GM21515 (cell line): ENCODE results near the gene HAUS1.

Experiments used
- ATAC-seq: cut with Tn5 transposase; IDR thresholded peaks from one replicate; pipeline ENCODE4 v1.9.1; 2021; ENCODE audit not compliant: unreplicated experiment

Gene HAUS1, protein sequence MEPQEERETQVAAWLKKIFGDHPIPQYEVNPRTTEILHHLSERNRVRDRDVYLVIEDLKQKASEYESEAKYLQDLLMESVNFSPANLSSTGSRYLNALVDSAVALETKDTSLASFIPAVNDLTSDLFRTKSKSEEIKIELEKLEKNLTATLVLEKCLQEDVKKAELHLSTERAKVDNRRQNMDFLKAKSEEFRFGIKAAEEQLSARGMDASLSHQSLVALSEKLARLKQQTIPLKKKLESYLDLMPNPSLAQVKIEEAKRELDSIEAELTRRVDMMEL

DNA sequence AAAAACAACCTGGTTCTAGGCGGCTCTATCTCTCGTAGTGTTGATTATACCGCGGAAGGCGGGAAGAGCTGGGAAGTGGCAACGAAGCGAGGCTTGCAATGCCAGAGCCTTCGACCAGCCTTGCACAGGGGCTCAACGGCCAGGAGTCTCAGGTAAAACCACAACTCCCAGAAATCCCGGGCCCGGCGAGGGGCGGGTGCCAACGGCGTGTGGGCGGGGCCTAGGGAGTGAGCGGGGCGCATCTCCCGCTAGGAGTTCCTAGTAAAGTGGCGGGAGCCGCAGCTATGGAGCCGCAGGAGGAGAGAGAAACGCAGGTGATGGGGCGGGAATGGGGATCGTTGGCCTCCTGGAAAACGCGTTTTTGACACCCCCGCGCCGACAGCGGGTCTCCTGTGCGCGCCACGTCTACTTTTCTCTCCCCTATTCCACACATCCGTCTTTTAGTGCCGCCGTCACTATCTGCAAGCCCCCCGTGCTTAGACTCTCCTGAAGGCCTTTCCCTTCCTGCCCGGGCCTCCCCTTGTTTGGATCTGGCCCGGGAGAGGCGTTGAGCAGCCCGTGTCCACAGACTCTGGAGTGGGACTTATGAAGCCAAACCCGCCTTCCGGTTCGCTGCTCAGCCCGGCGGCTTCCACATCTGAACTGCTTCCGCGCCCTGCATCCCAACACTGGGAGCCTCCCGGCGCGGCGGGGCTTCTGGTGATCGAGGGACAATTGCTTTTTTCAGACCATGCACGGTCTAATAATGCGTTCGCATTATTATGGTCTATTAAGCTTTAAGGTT lies at the start of gene HAUS1:
TSS of gene HAUS1 (plus strand) at position 258 of the 784 bp plus-strand sequence. CDS start at position 285, 27 bp downstream.
- peak; percentile 94 for ATAC-seq

DNA sequence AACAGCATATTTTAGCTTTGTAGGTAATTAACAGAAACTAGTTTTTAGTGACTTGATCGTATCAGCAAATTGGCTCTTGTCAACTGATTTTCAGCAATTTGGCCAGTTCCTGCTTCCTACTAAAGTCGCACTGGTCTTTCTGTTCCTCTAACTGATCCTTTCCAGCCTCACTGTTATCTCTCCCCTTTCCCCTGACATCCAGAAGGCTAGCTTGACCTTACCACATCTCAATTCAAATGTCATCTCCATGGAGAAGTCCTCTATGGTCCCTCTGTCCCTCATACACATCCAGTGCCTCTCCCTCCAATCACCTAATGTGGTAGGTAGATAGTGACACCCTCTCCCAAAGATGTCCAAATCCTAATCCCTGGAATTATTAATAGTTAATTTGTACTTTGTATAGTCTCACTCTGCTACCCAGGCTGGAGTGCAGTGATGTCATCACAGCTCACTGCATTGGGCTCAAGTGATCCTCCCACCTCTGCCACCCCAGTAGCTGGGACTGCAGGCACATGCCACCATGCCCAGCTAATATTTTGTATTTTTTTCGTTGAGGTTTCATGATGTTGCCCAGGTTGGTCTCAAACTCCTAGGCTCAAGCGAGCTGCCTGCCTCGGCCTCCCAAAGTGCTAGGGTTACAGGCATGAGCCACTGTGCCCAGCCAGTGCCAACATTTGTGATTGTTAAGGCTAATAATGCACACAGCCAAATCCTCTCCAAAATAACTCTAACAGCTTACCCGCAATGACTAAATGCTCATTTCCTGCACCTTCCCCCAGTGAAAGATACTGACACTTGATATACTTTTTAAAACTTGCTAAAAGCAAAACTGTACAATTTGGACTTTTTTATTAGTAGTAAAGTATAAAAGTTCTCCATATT lies 49.0 kb upstream of the HAUS1 start:
- ATAC-seq = no peak

DNA sequence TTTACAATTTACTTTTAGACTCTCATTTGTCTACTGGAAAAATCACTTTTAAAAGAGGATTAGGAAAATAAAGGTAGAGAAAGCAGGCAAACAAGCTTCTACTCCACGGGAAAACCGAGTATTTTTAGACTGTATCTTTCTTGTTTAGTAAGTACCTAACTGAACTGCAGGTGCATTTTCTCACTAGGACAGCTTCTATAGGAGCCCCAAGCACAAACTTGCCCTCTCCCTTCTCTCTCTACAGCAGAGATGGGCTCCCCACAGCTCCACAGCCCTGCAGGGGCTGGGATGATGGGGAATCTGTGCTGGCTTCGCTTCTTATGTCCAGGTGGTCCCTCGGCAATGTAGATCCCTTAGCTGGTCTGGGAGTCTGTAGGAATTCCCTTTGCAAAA lies 48.4 kb upstream of the HAUS1 start:
- no peak for ATAC-seq

DNA sequence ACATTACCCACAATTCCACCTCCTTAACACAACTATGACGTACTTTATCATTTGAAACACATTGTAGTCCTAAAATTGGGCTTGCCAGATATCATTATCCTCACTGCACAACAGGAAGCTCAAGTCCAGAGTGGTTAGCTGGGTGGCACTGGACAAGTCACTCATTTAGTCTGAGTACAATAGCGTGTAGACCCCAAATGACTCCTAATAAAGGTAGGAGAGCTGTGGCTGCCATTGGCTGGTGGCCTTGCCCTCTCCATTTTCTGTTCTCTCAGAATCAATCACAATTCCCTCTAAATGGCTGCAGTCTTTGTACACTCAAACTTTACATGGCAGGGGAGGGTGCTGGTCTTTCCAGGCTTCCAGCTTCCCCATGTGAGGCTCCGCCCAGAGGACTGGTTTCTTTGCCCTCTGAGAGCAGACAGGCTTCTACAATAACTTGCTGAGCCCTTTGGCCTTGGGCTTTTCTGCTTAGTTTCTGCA lies 43.8 kb upstream of the HAUS1 start:
- ATAC-seq = no peak

DNA sequence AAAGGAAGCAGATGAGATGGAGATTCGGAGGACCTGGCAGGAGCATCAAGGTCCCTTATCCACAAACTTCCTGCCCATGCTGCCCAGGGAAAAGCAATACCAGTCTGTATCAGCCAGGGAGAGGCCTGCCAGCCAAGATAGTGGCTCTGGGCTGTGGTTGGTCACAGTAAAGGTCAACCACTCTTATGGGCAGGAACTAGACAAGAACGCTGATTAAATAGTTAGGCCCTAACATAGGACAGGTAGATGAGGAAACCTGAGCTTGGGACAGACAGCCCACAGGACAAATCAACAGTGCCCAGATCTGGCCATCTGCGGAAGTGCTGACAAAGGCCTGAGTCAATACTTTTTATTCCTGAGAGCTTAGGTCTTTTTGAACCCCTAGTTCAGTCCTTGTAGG lies 42.8 kb upstream of the HAUS1 start:
- no peak for ATAC-seq

DNA sequence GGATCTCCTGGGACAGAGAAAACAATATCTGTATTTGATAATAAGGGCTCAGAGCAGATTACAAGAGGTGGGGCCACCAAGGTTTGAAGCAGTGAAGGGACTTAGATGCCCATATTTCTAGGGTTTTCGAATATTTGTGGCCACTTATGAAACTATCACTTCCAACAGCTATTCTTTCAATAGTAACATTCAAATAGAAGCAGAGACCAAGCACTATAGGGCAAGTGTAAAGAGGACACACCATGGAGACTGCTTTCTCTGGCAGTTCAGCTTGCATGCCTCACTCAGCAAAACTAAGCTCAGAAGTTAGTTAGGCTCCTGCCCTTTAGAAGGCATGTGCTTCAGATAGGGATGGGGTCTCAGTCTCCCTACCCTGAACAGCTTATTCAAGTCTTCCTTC lies 42.4 kb upstream of the HAUS1 start:
- ATAC-seq = no peak

DNA sequence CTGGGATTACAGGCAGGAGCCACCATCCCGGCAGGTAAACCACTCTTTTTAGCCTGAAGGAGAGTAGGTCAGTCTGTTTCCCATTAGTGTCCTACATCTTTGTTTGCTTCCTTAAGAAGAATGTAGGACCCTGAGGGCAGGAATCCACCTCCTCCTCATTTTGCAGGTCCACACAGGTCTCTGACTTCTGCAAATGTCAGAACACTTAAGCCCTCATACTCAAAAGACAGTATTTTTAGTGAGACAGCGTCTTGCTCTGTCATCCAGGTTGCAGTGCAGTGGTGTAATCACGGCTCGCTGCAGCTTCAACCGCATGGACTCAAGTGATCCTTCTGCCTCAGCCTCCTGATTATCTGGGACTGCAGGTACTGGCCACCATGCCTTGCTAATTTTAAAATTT lies 41.4 kb upstream of the HAUS1 start:
- no peak for ATAC-seq

DNA sequence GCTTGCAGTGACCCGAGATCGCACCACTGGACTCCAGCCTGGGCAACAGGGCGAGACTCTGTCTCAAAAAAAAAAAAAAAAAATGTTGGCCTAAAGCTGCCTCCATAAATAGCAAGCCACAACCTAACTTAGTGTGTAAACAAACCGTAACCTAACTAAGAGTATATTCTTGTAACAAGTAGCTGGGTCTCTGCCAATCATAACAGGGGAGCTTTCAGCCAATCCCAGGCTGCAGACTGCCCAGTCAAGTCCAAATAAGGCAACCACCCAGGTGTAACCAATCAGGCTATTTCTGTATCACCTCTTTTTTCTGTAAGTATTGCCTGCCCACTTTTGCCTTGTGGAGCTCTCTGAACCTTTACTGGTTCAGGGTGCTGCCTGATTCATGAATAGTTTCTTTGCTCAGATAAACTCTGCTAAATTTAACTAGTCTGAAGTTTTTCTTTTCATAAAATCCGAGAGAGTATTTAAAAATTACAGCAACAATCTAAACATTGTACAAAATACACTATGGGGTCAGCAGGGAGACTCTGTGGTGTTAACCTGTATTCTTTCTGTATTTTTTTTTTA lies 36.7 kb upstream of the HAUS1 start:
- ATAC-seq = no peak

DNA sequence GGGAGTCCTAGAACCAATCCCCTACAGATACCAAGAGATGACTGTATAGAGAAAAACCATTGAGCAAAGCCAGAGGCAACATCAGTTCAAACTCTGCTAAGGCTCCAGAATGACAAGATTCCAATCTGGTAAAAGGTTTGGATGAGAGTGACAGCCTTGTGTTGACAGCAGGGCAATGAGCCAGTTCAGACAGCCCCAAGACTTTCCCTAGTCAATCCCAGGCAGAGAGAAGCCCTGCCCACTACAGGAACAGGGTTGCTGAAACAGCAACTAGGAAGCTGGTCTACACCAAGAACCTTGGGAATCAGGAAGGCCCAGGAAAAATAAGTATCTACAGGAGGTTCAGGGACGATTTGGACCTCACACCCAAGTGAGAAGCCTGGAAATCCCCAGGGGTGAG lies 35.4 kb upstream of the HAUS1 start:
- no peak for ATAC-seq

DNA sequence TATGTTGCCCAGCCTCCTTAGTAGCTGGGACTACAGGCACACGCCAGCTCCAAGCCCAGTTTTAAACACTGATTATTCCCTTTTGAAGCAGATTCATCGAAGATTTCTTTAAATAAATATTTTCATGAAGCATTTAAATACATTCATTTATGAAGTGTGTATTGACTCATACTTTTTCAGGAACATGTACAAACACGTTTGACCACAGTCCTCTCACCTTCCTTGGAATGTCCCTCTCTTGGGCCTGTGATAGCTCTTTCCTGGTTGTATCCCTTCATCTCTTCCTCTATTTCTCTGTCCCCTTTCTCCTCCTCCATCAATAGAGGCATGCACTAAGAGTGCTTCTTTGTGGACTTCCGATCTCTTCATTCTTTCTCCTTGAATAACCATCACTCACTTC lies 34.7 kb upstream of the HAUS1 start:
- ATAC-seq = no peak

DNA sequence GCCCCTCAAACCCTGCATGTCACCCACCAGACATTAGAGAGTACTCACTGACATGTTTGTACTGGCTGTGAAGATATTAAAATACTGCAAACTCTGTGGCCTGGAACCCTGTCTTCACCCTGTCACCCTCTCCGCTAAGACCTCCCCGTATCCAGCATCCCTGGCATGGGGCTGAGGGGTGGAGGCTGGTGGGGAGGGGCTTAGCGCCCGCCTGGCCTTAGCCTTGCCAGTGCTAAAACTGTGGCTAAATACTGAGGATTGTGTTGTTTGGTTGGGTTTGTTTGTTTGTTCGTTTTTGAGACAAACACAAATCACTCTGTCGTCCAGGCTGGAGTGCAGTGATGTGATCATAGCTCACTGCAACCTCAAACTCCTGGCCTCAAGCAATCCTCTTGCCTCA lies 34.0 kb upstream of the HAUS1 start:
- no peak for ATAC-seq

DNA sequence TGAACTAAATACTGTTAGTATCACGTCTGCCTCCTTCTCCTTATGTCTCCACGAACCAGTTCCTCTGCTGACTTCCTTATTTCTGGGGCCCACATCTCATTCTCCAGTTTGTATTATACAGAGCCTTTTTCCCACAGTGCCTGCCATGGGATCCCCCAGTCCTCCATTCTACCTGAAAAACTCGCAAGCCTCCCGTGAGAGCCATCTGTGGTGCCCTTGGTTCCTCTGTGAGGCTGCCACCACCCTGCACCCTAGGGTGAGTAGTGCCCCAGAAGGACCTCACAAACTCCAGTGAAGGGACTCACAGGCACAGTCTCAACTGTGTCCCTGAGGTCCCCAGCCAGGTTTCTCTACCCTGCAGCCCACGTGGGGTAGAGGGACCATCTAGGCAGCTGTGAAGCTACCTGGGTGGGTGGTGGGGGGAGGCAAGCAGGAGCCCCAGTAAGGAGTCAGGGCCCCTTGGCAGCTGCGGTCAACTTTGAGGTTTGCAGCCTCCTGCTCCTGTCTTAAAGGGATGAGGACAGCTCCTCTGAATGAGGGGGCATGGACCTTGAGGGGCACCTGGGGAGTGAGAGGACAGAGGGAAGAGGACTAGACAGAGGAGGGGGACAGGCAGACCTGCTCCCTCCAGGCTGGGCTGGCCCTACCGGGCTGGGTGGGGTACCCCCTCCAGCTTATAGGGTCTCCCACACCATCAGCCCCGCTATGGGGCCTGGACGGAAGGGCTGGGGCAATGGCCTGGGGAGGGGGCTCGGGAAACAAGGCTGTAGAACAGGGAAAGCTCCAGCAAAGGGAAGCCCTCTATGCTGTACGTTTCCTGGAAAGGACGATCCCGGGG lies 33.2 kb upstream of the HAUS1 start:
- no peak for ATAC-seq

DNA sequence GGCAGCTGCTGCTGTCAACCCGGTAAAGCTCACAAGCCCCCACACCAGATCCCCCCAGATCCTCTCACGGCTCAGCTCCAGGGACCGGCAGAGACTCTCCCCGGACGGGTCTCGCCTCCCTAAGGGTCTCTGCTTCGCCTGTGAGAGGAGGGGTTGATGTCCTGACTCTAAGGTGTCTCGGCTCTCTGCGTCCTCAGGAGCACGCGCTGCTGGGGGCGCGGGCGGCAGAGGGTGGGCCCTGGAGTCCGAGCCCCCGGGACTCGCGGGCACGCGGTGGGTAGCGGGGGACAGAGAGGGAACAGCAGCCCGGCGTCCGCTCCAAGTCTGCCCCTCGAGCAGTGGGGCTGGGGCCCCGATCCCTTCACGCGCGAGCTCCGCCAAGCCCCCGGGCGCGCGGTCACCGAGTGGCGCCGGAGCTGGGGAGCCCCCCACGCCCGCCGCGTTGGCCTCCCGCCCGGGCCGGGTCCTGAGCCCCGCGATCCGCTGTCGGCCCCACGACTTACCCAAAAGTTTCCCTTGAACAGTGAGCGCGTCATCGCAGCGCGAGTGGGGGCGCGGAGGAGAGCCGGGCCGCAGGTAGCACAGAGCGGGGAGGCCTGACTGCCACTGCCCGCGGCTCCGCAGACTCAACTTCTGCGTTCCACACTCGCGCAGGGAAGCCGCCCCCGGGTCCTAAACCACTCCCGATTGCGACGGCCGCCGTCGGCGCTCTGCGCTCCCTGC lies 32.4 kb upstream of the HAUS1 start, which contains the start of gene PSTPIP2:
TSS of gene PSTPIP2 (minus strand) at position 608 of the 723 bp plus-strand sequence. CDS start at position 536, 72 bp downstream.
- peak; percentile 68 for ATAC-seq

DNA sequence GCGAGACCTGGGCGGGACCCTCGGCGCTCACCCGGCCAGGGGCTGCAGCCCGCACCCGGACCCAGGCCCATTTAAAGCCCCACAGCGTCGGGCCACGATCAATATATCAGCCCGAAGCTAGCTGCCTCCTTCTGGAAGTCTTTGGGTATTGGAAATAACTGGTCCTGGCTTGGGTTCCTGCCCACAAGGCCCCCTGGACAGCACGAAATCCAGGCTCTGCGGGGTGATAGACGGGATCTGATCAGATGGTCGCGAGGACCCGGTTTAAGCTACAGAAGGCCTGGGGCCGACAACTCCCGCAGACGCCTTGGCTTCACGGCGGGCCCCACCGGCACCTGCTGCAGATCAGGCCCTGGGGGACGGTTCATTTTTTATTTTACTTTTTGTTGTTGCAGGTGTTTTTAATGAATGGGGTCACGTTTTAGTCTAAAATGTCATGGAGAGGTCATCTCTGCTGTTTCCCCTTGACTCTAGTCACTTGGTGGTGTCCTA lies 31.8 kb upstream of the HAUS1 start:
- ATAC-seq = no peak

DNA sequence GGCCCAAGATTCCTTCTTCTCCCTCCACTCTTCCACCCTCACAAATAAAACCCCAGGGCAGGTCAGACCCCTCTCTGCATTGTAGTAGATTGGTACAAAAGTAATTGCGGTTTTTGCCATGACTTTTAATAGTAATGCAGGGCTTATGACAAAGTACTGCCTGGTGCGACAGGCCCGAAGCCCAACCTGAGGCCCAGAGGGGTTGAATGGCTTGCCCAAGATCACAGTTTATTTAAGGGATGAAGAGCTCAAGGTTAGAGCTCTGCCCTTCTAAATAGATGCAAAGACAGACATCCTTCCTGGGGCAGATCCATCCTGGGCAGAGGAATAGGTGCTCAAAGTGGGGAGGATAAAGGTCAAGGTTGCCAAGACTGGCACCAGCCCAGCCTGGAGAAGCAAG lies 31.2 kb upstream of the HAUS1 start:
- no peak for ATAC-seq

DNA sequence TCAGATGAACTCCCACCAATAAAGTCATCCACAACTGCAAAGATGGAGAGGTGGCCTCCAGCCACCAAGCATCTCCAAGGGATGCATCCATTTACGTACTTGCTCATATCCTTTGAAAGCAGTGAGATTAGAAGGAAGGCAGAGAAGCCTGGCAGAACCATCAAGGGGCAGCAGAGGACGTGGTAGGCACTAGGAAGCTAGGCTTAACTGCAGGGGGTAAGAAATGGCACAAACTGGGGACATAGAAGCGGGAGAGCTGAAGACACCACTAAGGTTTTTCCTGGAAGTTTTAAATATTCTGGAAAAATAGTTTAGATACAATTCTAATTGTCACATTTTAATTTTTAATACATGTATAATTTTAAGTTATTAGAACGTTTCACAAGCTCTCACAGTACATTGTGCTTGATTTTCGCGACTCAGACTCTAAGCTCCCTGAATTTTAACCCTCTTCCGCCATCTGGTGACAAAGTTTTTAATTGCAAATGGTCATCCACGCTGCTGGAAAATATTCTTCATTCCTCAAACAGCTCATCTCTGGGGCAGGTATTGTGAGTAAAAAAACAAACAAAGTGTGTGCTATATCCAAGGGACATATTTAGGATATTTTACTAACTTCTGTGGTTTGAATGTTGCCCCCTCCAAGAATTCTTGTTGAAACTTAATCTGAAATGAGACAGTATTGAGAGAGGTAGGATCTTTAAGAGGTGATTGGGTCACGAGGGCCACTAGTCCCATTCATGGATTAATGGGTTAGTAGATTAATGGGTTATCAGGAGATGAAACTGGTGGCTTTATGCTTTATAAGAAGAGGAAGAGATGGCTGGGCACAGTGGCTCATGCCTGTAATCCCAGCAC lies 30.5 kb upstream of the HAUS1 start:
- peak; percentile 39 for ATAC-seq

DNA sequence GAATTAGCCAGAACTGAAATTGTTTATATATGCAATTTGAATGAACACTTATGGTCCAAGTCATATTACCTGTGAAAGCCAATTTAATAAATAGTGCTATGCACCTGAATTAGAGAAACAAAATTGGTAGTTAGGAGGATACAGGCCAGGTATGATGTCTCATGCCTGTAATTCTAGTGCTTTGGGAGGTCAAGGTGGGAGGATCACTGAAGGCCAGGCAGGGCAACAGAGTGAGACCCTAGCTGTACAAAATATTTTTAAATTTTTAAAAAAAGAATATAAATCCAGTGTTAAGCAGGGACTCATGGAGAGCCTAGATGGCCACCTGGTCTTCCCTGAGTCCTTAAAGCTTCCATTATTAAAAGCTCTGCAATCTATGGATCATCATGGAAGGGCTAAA lies 24.8 kb upstream of the HAUS1 start:
- ATAC-seq = no peak

DNA sequence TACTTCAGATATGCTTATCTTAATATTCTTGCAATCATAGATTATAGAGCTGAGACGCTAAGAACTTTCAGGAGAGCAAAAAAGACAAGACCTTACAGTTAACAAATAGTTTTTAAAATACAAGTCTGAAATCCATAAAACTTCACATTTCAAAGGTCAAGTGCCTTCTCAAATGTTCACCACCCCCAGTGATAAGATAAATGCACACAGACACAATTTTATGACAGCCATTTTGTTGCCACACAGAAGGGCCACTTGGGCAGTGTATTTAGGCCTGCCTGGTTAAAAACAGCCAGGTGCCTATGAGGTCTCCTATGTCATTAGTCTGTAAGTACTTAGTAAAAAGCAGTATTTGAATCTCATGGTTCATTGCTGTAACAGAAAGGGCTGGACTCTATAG lies 24.0 kb upstream of the HAUS1 start:
- ATAC-seq = no peak
